Fibroblast of skin of back (primary cell): ENCODE measurements around the gene STK24.

ENCODE experiments used
- DNase-seq: peaks from one replicate; pipeline ENCODE4 v3.0.0-alpha.2; 2013

STK24 gene

DNA sequence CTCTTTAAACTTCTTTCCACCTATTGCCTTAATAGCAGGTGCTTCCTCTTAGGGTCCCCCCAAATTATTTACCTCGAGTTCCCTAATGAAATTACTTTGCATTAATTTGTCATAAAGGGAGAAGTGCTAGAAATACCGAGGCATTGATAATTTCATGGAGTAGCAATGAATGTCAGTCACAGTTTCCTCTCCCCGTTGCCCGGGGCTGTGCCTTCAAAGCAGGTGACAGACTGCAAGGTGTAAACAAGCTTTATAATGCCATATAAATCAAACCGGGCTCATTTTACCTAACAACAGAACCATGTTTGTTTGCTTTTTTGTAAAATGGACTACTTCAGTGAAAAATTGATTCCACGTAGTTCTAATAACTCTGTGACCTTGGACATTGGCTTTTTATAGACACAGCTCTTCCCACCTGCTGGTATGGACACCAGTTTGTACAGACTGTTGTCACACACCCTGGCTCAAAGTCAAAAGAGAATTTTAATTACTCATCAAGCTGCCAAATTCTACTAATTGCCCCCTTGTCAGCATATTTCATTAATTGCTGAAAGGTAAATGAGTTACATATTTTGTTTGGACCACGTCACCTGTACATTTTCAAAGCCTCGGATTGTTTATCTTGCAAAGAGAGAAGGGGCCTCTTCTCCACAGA is 171.1 kb downstream of the STK24 start:
- DNase-seq = no peak

DNA sequence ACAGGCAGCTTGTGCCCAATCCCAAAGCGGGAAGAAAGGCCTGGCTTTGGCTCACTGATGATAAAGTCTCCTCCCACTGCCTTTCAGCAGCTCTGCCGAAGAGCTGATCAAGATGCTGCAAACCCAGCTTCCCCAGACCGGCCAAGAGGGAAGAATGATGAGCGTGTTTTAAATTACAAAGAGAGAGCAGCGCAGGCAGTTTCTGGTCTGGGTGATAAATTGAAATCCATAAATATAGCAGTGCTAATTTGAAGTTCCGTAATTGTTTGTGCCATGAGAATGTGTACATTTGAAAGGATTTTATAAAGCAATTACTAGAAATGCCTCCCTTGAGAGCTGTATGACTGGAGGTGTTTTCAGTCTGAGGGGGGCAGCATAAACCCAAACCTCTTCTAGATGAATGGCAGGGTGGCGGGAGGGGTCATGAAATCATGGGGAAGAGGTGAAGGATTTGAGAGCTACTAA is 171.8 kb downstream of the STK24 start:
- DNase-seq = no peak

GRCh38 chr13:98403076-98403475 is 173.8 kb downstream of the STK24 start:
- no peak for DNase-seq

DNA sequence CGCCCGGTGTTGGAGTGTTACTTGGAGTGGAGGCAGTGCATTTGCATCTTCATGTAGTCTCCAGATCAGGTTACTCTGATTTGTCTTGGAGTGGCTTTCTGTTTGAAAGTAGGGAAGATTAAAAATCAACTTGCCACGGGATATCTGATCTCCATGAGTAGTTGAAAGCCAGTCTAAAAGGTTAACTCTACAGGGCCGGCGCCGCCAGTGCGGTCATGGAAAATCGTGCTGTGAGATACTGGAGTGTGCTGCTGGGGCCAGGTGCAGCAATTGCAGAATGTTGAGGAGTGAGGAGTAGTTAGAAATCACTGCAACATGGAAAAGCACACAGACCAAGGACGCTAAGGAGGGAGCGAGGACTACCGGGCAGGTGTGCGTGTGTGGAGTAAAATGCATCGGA is 175.0 kb downstream of the STK24 start:
- no peak for DNase-seq

GRCh38 chr13:98399756-98400155 is 177.2 kb downstream of the STK24 start:
- peak; percentile 43 for DNase-seq

DNA sequence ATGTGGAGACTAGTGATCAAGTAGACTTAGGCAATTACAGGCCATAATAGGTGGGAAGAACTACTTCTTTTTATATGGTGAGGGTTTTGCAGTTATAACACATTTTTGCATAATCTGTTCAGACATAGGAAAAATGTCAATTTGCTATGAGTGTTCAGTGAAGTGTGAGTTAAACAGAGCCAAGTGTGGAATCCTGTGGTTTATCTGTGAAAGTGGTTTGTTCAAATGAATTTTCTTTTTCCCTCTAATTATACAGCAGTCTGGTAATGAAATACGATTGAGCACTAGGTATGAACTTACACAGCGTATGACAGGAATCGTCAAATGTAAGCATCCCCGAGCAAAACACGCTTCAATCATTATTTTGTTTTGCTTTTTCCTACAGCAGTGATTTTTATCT is 178.3 kb downstream of the STK24 start:
- no peak for DNase-seq

DNA sequence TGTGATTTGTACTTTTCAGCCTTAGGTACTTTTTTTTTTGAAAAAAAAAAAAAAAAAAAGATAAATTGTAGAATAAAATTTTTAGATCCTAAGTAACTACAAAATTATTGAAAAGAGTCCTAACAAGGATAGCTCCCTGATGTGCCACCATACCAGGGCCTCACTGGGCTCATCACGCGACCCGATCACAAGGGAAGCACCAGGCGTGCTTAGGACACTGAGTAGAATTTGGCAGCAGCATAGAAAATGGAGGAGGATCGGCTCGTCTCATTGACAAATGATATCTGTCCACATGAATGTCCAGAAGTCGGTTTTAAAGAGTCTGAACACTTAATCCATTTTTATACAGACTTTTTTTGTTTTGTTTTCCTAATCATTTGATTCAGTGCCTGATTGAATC is 179.0 kb downstream of the STK24 start:
- DNase-seq = no peak

DNA sequence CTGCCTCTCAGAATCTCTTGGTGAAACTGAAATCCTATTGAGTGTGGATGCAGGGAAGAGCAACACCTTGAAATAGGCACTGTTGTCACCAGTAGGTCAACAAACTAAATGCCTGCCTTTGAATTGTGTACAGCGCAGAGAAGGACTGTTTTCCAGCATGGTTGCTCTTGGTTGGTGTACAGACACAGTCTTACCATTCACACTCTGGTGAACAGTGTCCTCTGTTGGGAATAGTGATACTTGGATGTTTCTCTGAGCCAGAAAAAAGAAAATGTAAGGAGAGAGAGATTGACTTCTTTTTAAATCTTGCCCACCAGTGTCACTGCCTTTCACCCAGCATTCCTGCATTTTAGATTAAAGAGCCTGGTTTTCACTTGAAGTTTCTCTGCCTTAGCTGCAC is 179.7 kb downstream of the STK24 start:
- DNase-seq = no peak

DNA sequence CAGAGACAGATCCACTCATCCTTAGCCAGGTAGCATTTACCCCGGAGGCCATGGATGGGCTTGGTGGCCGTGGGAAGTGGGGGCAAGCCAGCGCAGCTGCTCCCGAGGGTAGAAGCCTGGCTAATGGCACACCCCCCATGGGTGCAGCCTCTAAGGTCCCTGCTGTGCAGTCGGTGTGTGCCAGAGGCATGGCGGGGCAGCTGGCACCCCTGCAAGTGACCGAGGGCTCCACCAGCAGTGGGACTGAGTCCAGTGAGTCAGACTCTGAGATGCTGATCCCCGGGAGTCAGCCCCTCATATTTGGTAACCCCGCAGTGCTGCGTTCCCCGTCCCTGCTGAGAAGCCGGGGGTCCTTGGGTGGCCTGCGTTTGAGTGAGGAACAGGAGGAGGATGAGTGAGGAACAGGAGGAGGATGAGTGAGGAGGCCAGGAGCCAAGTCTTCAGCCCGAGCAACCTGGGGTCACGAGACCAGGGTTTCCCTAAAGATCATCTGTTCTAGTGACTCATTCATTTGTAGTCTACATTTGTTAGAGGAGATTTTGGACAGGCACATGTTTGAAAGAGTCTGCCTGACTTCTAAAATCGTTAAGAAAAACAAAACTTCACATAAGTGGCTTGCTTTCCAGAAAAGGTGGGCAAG is 180.7 kb downstream of the STK24 start:
- DNase-seq = no peak
